ENCODE results near the gene PPP1R15A. TPM values are rescaled to one million over a fixed set of nuclear protein-coding genes. Genes with fewer than 3 reads are reported as not detected.
A peak's percentile ranks its signal among the peaks of the same experiment; 100 is the strongest.
"Not testable (repeated sequence)": the region's sequence is repeated elsewhere in the genome, so short reads cannot be mapped to it uniquely, and the experiment has no call there.

Gene PPP1R15A
- polyA plus RNA-seq (2012; ENCODE audit: insufficient read depth, insufficient read length), result 12.3 TPM

DNA sequence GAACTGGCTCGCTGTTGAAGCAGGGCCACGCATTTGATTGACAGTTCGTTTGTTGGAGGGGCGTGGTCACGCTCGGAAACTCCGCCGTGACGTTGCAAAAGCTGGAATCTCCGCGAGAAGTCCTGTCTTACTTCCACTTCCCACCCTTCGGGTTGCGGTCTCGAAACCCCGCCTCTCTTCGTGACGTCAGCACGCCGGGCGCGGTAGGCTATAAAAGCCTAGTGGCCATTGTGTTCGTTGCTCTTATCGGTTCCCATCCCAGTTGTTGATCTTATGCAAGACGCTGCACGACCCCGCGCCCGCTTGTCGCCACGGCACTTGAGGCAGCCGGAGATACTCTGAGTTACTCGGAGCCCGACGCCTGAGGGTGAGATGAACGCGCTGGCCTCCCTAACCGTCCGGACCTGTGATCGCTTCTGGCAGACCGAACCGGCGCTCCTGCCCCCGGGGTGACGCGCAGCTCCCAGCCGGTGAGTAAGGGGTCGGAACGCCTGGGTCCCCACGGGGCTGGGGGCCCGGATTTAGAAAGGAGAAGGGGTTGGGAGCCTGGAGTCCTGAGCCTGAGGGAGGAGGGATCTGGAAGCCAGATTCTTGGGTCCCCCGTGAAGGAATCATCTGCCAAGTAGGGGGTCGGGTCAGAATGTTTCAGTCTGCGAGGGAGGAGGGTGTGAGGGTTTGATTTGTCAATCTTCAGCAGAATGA is at the start of gene PPP1R15A:
PPP1R15A (plus strand) TSS at position 240 of the 702 bp plus-strand sequence. CDS start 813 bp downstream, outside the sequence.
- H3K4me3 ChIP-seq (ENCODE audit: low read length), result peak within 1 kb of the TSS; percentile 92
- peak; percentile 96 for DNase-seq (ENCODE audit: low read depth, low spot score)

DNA sequence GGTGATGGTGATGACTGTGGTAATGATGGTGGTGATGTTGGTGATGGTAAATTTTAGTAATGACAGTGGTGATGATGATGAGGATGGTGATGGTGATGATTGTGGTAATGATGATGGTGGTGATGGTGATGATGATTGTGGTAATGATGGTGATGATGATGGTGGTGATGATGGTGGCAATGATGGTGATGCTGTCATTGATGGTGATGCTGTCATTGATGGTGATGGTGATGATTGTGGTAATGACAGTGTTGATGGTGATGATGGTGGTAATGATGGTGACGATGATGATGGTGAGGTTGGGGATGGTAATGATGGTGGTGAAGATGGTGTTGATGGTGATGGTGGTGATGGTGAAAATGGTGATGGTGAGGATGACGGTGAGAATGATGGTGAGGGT is 49.7 kb upstream of the PPP1R15A start:
- no peak for DNase-seq (ENCODE audit: low read depth, low spot score)

DNA sequence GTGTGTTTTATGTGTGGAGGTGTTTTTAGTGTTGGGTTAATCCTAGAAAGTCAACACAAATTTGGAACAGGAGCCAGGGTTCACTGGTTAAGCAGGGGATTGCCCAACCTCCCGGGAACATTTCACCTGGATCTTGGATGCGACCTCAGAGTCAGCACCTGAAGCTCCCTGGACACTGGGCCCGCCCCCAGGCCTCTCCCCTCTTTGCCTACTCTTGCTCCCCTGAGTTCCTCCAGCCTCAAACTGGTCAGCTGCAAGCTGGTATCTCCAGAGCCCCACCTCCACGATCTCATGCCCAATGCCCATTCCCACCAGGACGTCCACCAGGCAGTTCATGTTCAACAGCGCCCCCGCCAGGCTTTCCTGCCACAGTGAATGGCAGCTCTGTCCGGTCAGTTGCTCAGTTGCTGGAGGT is 45.6 kb upstream of the PPP1R15A start:
- DNase-seq (ENCODE audit: low read depth, low spot score), result no peak
- no peak overlapping the region for H3K4me3 ChIP-seq (ENCODE audit: low read length)

More for the DNA sequence above, 49.7 kb upstream of the PPP1R15A start:
- no peak overlapping the region for H3K4me3 ChIP-seq (ENCODE audit: low read length)

DNA sequence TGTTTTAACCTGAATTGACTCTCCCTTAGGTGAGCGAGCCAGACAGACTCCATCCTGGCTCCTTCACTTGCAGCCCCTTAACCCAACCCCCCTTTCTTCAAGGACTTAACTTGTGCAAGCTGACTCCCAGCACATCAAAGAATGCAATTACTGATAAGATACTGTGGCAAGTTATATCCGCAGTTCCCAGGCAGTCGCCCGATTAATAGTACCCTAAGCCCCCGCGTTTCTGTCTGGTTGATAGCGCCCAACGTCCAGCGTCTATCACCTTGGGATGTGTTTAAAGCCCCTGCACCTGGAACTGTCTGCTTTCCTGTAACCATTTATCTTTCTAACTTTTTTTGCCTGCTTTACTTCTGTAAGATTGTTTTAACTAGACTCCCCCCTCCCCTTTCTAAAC is 42.1 kb upstream of the PPP1R15A start:
- H3K4me3 ChIP-seq (ENCODE audit: low read length), result no peak overlapping the region
- DNase-seq (ENCODE audit: low read depth, low spot score), result no peak

DNA sequence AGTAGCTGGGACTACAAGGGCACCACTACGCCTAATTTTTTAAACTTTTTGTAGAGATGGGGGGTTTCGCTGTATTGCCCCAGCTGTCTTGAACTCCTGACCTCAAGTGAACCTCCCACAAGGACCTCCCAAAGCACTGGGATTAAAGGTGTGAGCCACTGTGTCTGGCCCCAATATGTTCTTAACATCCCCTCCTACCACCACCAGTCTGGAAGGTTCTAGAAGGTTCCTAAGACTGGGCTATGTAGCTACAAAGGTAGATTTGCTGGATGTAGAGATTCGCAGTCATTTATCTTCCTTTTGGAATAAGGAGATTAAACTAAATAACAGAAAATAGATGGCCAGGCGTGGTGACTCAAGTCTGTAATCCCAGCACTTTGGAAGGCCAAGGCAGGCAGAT is 41.3 kb upstream of the PPP1R15A start:
- DNase-seq (ENCODE audit: low read depth, low spot score), result no peak
- H3K4me3 ChIP-seq (ENCODE audit: low read length), result no peak overlapping the region

DNA sequence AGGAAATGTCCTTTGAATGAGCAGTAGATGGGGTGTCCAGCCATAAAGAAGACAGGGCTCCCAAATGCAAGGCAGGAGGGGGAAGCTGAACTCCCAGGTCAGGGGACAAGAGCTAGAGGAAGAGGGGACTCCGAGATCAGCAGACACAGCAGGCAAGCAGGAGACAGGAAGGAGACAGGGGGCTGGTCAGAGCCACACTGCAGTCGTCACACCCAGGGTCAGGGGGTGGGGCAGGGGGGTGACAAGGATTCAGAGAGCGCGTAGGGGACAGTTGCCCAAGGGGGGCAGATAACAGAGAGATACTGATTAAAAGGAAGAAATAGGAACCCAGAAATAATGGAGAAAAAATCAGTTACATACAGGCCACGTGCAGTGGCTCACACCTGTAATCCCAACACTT is 39.2 kb upstream of the PPP1R15A start:
- H3K4me3 ChIP-seq (ENCODE audit: low read length), result no peak overlapping the region
- DNase-seq (ENCODE audit: low read depth, low spot score), result no peak

DNA sequence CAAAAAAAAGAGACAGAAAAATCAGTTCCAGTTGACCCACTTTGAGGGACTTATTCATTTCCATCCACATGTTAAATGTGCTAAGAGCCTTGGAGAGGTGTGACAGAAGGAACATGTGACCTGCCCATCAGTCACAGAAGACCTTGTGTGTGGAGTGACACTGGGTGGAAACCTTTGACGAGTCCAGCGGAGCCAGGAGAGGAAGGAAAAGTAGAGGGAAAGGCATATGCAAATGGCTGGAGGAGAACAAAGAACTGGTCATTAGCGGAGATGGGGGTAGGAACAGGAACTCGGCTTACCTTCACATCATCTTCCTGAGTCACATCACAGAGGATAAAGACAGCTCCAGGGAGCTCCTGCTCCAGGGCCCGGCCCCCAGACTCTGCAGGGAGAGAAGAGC is 38.2 kb upstream of the PPP1R15A start:
- no peak for DNase-seq (ENCODE audit: low read depth, low spot score)
- H3K4me3 ChIP-seq (ENCODE audit: low read length), result no peak overlapping the region

DNA sequence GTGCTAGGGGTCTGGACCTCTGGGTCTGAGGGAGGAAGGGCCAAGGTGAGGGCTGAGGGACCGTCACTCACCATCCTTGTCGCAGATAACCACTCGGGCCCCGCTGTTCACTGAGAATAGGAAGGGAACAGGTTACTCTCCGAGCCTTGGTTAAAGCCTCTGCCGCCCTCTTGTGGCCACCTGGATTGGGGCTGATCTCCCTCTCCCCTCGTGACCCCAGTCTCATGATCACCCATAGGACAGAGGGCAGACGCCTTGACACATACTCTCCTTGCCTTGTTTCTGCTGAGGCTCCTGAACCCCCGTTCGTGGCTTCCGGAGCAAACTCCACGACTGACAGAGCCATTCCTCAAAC is 36.5 kb upstream of the PPP1R15A start:
- peak; percentile 86 for DNase-seq (ENCODE audit: low read depth, low spot score)
- H3K4me3 ChIP-seq (ENCODE audit: low read length), result peak overlapping the region; percentile 63

DNA sequence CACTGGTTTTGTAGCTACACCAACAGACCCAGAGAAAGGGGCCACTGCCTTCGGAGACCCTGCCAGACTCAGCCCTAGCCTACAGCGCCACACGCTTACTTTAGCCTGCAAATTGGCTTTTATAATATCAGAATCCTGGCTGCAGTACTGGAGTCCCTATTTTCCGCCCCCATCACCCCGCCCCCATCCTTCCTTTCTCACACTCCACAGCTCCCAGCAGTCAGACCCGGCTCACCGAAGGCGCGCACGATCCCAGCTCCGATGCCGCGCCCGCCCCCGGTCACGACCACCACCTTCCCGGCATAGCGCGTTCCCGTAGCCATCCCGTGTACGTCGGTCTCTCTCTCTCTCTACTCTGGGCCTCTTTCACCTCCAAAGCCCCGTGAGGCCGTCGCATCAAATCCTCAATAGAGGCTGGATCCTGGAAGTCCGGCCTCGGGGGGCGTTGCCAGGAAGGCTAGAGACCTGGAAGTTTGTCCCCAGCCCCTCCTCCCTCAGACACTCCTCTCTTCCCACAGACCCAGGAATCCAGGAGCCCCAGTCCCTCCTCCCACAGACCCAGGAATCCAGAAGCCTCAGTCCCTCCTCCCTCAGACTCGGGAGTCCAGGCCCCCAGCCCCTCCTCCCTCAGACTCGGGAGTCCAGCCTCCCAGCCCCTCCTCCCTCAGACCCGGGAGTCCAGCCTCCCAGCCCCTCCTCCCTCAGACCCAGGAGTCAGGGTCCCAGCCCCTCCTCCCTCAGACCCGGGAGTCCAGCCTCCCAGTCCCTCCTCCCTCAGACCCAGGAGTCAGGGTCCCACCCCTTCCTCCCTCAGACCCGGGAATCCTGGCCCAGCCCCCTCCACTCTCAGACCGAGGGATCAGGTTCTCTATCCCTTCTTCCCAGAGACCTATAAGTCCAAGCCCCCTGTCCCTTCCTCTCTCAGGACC is 35.9 kb upstream of the PPP1R15A start, which contains the start of gene HSD17B14:
HSD17B14 (minus strand) TSS at position 403 of the 929 bp plus-strand sequence; CDS start at position 323, 80 bp downstream.
- DNase-seq (ENCODE audit: low read depth, low spot score), result no peak

DNA sequence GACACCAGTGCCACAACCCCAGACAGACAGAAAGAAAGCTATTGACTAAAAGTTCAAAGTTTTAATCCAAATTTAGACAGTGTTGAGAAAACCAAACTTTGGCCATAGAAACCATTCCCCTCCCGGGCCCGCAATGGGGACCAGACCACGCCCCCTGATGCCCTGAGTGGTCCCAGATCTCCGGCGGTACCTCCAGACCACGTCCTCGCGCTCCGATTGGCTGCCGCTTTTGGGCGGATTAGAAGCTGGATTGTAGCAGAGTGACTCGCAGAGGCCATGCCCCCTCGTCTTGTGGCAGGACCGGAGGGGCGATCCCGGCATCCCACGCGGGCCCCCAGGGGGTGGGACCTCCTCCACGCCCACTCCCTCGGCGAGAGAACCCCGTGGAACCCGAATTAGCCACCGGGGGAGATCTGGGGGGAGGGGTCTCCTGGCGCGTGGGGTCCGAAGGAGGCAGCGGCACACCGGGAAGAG is 35.1 kb upstream of the PPP1R15A start:
- peak; percentile 89 for DNase-seq (ENCODE audit: low read depth, low spot score)
- H3K4me3 ChIP-seq (ENCODE audit: low read length), result peak overlapping the region; percentile 63

More for the DNA sequence above, 35.9 kb upstream of the PPP1R15A start, which contains the start of gene HSD17B14:
- peak within 1 kb of the TSS; percentile 63 for H3K4me3 ChIP-seq (ENCODE audit: low read length)

DNA sequence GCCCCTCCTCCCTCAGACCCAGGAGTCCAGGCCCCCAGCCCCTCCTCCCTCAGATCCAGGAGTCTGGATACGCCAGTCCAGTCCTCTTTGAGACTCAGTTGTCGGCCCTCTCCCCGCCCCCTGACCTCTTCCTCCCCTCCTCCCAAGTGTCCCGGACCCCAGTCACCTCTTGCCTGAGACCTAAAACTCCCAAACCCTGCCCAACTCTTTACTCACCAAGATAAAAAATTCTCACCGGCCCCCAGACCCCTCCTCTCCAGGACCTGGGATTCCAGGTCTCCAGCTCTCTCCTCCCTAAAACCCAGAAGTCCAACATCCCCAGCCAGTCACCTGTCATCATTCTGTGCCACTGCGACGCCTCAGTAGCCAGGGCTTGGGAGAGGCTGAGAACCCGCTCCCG is 34.5 kb upstream of the PPP1R15A start:
- H3K4me3 ChIP-seq (ENCODE audit: low read length), result peak overlapping the region; percentile 63; the same call in 1 of the 2 replicates
- no peak for DNase-seq (ENCODE audit: low read depth, low spot score)

DNA sequence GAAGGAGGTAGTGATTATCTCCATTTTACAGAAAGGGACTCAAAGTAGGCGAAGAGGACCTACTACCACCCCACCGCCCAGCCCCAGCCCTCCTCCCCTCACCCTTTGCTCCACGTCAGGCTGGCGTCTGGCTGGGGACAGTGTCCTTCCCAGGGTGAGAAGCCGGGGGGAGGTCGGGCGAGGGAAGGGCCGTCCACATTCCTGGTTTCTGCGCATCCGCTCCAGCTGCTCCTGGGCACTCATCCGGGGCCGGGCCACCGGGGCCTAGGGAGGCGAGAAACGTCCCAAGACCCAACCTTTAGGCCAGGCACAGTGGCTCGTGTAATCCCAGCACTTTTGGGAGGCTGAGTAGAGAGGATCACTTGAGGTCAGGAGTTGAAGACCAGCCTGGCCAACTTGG is 31.2 kb upstream of the PPP1R15A start:
- no peak for DNase-seq (ENCODE audit: low read depth, low spot score)
- no peak overlapping the region for H3K4me3 ChIP-seq (ENCODE audit: low read length)

DNA sequence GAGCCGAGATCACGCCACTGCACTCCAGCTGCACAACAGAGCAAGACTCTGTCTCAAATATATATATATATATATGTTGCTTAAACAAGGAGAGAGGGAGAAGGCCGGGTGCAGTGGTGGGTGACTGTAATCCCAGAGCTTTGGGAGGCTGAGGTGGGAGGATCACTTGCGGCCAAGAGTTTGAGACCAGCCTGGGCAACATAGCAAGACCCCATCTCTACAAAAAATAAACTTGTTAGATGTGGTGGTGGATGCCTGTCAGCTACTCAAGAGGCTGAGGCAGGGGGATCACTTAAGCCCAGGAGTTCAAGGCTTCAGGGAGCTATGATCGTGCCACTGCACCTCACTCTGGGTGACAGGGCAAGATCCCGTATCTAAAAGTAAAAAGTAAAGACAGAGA is 30.6 kb upstream of the PPP1R15A start:
- no peak for DNase-seq (ENCODE audit: low read depth, low spot score)
- no peak overlapping the region for H3K4me3 ChIP-seq (ENCODE audit: low read length)

DNA sequence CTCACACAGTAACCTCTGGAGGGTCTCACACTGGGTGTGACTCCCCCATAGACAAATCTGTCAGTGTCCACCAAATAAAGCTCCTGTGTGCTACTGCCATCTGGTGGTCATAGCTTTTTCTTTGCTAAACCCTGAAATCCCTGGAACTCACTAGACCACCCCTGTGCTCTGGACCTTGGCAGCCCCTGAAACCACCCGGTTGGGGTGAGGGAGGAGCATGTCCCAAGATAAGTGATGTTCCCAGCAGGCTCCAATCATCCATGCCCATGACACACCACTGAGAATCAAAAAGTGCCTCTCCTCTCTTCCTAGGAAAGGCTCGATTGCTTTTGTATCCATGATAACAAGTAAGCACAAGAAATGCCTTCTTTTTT is 29.4 kb upstream of the PPP1R15A start:
- H3K4me3 ChIP-seq (ENCODE audit: low read length), result no peak overlapping the region
- peak; percentile 47 for DNase-seq (ENCODE audit: low read depth, low spot score)

DNA sequence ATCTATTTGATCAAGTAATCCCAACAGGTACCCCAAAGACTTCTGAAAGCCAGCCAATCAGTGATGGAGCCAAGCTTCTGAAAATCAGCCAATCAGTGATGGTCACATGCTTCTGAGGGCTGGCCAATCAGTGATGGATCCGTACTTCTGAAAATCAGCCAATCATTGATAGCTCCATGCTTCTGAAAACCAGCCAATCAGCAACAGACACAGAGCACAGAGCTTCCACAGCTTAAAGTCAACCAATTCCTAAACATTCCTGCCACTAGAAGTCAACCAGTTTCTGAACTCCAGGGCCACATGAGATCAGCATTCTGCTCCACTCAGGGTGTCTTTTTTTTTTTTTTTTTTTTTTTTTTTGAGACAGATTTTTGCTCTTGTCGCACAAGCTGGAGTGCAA is 27.7 kb upstream of the PPP1R15A start:
- H3K4me3 ChIP-seq (ENCODE audit: low read length), result no peak overlapping the region
- peak; percentile 37 for DNase-seq (ENCODE audit: low read depth, low spot score)

DNA sequence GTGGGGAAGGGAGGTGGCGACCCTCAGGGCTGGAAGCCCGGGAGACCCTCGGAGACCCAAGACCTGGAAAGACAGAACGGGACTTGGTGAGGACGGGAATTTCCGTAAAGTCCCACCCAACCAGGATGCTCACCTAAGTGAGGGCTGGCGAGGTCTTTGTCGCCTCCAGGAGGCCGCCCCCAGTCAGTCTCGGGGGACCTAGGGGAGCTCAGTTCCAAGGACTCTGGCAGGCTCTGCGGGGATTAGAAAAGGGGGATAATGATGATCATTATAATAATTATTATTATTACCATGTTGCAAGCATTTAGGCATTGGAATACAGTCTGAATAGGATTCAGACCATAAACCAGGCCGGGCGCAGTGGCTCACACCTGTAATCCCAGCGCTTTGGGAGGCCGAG is 26.8 kb upstream of the PPP1R15A start:
- DNase-seq (ENCODE audit: low read depth, low spot score), result no peak
- no peak overlapping the region for H3K4me3 ChIP-seq (ENCODE audit: low read length)

DNA sequence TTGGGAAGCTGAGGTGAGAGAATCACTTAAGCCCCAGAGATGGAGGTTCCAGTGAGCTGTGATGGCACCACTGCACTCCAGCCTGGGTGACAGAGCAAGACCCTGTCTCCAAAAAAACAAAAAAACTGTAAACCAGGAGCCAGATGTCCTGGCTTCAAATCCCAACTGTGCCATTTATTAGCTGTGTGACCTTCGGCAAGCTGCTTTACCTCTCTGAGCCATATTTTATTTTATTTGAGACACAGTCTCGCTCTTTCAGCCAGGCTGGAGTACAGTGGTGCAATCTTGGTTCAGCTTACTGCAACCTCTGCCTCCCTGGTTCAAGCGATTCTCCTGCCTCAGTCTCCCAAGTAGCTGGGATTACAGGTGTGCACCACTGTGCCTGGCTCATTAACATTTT is 25.6 kb upstream of the PPP1R15A start:
- not testable (repeated sequence) for DNase-seq (ENCODE audit: low read depth, low spot score); H3K4me3 ChIP-seq (ENCODE audit: low read length)

DNA sequence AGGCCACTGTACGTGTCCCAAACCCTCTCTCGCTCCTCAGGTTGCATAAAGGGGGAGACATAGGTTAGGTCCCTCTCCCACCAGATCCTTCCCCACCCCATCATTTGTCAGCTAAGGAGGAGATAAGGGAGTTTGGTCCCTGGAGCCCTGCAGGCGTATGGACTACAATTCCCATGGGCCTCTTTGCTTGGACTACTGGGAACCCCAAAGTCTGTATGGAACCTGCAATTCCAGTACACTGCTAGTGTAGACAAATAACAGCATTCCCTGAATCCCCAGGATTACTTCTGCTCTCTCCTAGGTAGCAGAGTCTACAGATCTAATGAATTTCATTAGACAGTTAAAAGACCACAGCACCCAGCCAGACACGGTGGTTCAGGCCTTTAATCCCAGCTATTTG is 19.9 kb upstream of the PPP1R15A start:
- no peak overlapping the region for H3K4me3 ChIP-seq (ENCODE audit: low read length)
- DNase-seq (ENCODE audit: low read depth, low spot score), result no peak

DNA sequence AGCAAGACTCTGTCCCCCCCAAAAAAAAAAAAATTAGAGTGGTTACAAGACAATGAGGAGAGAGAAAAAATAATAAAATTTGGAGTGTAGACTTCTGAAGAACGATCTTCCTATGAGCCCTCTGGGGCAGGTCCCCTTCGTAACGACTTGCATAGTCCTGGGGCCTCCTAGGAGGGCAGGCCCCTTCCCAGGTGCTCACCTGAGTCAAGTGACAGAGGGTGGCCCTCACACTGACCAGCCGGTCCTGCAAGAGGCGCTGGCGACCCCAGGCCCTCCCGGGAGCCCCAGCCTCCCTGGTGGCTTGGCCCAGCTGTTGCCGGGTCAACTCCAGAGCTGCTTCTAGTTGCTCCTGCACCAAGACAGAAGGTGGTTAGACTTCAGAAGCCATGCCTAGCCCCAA is 18.7 kb upstream of the PPP1R15A start:
- H3K4me3 ChIP-seq (ENCODE audit: low read length), result no peak overlapping the region
- DNase-seq (ENCODE audit: low read depth, low spot score), result no peak

DNA sequence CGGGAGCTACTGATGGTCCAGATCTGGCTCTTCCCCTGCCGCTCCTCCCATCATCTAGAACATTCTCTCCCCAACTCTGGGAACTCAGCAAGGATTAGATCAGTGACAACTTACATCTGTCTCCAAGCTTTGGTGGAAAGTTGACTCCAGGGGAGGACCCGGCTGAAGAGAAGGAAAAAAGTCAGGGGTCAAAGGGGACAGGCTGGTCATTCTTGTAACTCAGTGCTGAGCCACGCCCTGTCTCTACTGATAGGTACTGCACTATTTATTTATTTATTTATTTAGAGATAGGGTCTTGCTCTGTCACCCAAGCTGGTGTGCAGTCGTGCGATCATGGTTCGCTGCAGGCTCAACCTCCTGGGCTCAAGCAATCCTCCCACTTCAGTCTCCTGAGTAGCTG is 18.1 kb upstream of the PPP1R15A start:
- DNase-seq (ENCODE audit: low read depth, low spot score), result no peak

More for the DNA sequence above, 18.1 kb upstream of the PPP1R15A start:
- H3K4me3 ChIP-seq (ENCODE audit: low read length), result no peak overlapping the region
